ENCODE measurements around the gene AKAP6.

The AKAP6 gene

DNA sequence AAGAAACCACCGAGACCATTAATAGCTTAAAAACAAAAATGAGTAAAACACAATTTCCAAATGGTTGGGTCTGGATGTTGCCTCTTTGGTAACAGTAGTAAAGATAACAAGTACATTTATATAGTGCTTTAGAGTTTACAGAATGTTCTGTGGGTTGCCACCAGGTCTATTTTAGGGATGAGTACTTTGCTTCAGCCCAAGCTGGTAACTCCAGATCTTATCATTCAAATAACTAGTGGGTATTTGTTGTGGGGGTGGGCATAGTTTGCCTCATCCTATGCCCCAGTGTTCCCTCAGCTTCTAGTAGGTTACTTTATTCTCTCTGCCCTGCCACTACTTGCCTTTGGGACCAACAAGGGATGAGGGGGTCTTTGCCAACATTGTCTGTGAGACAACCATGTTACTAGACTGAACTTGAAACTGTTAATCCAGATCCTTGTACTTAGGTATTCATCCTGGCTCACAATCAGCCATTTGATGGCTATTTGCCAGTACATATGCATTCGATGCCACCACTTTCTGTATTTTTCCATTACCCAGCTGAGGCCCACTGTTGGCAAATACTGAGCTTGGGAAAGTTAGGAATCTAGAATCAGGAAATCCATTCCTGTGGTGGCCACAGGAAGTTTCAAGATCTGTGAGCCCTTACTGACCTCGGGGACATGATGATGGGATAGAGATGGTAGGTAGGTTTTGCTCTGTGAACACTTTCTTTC is 17.6 kb upstream of the AKAP6 start:
- Histone ChIP-seq H3K4me2 (ENCODE audit: low read length) (no peak overlapping the region), H3K27me3 (ENCODE audit: control insufficient read depth, low read length) (no peaks in the 10 kb centered on the region), H3F3A (ENCODE audit: control insufficient read depth, insufficient read depth) (no peaks in the 10 kb centered on the region), H3K27ac (ENCODE audit: low read depth, low read length) (no peak overlapping the region), H3K9me2 (replicated peaks; ENCODE audit: control insufficient read depth, low read length) (no peaks in the 10 kb centered on the region), H4K20me1 (ENCODE audit: control insufficient read depth, insufficient read depth, low read depth, low read length) (no peaks in the 10 kb centered on the region), H3K9me3 (ENCODE audit: control insufficient read depth, insufficient read depth, low read length) (no peaks in the 10 kb centered on the region), H3K79me2 (ENCODE audit: control insufficient read depth, low read length) (no peaks in the 10 kb centered on the region), H3K36me3 (ENCODE audit: control insufficient read depth, low read length) (no peaks in the 10 kb centered on the region), H3K4me3 (ENCODE audit: low read length) (no peak overlapping the region), H3K4me1 (ENCODE audit: control insufficient read depth, low read length) (no peaks in the 10 kb centered on the region)
- TF ChIP-seq EZH2phosphoT487 (IDR thresholded peaks at IDR 0.05; ENCODE audit: borderline replicate concordance, low read length), result no peak
- TF ChIP-seq, protein P1, sequence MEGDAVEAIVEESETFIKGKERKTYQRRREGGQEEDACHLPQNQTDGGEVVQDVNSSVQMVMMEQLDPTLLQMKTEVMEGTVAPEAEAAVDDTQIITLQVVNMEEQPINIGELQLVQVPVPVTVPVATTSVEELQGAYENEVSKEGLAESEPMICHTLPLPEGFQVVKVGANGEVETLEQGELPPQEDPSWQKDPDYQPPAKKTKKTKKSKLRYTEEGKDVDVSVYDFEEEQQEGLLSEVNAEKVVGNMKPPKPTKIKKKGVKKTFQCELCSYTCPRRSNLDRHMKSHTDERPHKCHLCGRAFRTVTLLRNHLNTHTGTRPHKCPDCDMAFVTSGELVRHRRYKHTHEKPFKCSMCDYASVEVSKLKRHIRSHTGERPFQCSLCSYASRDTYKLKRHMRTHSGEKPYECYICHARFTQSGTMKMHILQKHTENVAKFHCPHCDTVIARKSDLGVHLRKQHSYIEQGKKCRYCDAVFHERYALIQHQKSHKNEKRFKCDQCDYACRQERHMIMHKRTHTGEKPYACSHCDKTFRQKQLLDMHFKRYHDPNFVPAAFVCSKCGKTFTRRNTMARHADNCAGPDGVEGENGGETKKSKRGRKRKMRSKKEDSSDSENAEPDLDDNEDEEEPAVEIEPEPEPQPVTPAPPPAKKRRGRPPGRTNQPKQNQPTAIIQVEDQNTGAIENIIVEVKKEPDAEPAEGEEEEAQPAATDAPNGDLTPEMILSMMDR (IDR thresholded peaks at IDR 0.05; ENCODE audit: low read depth, low read length, poor library complexity, severe bottlenecking), result no peak

DNA sequence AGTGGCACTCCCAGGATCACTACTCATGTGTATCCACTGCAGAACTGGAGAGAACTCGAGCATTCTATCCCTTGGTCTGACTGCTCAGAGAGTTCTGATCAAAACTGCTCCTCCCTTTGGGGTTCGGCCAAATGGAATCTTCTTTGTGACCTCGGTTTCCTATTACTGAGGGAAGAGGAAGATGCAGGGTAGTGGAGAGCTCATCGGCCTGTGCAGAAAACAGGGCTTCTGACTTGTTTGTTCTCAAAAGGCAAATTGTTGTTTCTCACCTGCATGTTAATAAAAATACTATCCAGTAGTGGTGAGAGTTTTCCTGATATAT is 17.1 kb upstream of the AKAP6 start:
- no peaks in the 10 kb centered on the region for H3K9me2 ChIP-seq (replicated peaks; ENCODE audit: control insufficient read depth, low read length)
- H3K4me3 ChIP-seq (ENCODE audit: low read length), result no peak overlapping the region
- TF ChIP-seq, protein P1 (IDR thresholded peaks at IDR 0.05; ENCODE audit: low read depth, low read length, poor library complexity, severe bottlenecking), result no peak
- no peak for TF ChIP-seq EZH2phosphoT487 (IDR thresholded peaks at IDR 0.05; ENCODE audit: borderline replicate concordance, low read length)
- no peaks in the 10 kb centered on the region for H3K79me2 ChIP-seq (ENCODE audit: control insufficient read depth, low read length)
- no peaks in the 10 kb centered on the region for H3F3A ChIP-seq (ENCODE audit: control insufficient read depth, insufficient read depth)
- no peaks in the 10 kb centered on the region for H3K27me3 ChIP-seq (ENCODE audit: control insufficient read depth, low read length)
- no peak overlapping the region for H3K27ac ChIP-seq (ENCODE audit: low read depth, low read length)
- H3K4me1 ChIP-seq (ENCODE audit: control insufficient read depth, low read length), result no peaks in the 10 kb centered on the region
- H3K4me2 ChIP-seq (ENCODE audit: low read length), result no peak overlapping the region
- no peaks in the 10 kb centered on the region for H3K9me3 ChIP-seq (ENCODE audit: control insufficient read depth, insufficient read depth, low read length)
- no peaks in the 10 kb centered on the region for H3K36me3 ChIP-seq (ENCODE audit: control insufficient read depth, low read length)
- no peaks in the 10 kb centered on the region for H4K20me1 ChIP-seq (ENCODE audit: control insufficient read depth, insufficient read depth, low read depth, low read length)

DNA sequence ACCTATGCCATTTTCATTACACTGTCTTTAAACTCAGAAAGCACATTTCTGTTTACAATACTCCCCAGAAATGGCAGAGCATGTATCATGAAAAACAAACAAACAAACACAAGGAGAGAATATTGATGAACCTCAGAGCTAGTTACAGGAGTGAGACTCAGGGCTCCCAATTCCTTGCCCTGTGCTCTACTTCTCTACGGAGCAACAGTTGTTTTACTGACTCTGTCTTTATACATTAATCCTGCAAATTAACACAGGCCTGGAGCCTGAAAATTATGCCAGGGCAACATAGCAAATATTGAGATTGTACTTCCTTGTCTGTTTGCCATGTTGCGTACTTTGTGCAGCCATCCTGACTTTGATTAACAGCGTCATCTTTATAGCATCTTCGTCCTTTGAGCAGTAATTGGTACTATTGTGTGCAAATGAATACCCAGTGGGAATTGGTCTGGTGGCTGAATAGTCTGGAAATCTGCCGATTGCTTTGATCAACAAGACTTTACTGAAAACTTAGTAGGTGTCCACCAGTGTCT is 15.2 kb upstream of the AKAP6 start:
- Histone ChIP-seq H3F3A (ENCODE audit: control insufficient read depth, insufficient read depth) (no peaks in the 10 kb centered on the region), H3K27me3 (ENCODE audit: control insufficient read depth, low read length) (no peaks in the 10 kb centered on the region), H3K36me3 (ENCODE audit: control insufficient read depth, low read length) (no peaks in the 10 kb centered on the region), H3K79me2 (ENCODE audit: control insufficient read depth, low read length) (no peaks in the 10 kb centered on the region), H3K4me3 (ENCODE audit: low read length) (no peak overlapping the region), H4K20me1 (ENCODE audit: control insufficient read depth, insufficient read depth, low read depth, low read length) (no peaks in the 10 kb centered on the region), H3K9me3 (ENCODE audit: control insufficient read depth, insufficient read depth, low read length) (no peaks in the 10 kb centered on the region), H3K4me2 (ENCODE audit: low read length) (no peak overlapping the region), H3K4me1 (ENCODE audit: control insufficient read depth, low read length) (no peaks in the 10 kb centered on the region), H3K9me2 (replicated peaks; ENCODE audit: control insufficient read depth, low read length) (no peaks in the 10 kb centered on the region), H3K27ac (ENCODE audit: low read depth, low read length) (no peak overlapping the region)
- TF ChIP-seq EZH2phosphoT487 (IDR thresholded peaks at IDR 0.05; ENCODE audit: borderline replicate concordance, low read length), result no peak
- TF ChIP-seq, protein P1 (IDR thresholded peaks at IDR 0.05; ENCODE audit: low read depth, low read length, poor library complexity, severe bottlenecking), result no peak
